ENCODE results near the gene SOX2.
"Not testable (repeated sequence)": the region's sequence is repeated elsewhere in the genome, so short reads cannot be mapped to it uniquely, and the experiment has no call there.

SOX2 gene

GRCh38 chr3:181739628-181740027 lies 27.9 kb downstream of the SOX2 start:
- Histone ChIP-seq H3K9me3 (ENCODE audit: control insufficient read depth, low read length) (no peaks in the 10 kb centered on the region), H3K36me3 (ENCODE audit: control insufficient read depth, insufficient read depth, low read length) (no peaks in the 10 kb centered on the region), H3K27ac (ENCODE audit: low read depth, low read length, severe bottlenecking) (no peak overlapping the region), H3K4me3 (ENCODE audit: extremely low read depth, insufficient read depth, low read length, poor library complexity, severe bottlenecking) (no peak overlapping the region), H3K4me1 (ENCODE audit: control insufficient read depth, insufficient read depth, low read length, poor library complexity, severe bottlenecking) (no peaks in the 10 kb centered on the region)
- WGBS, 2 experiments (ENCODE audit: insufficient coverage in 2 of 2) = 80 to 92% methylated on average over 2 of the region's 4 CpGs

- Histone ChIP-seq H3K4me3 (ENCODE audit: extremely low read depth, insufficient read depth, low read length, poor library complexity, severe bottlenecking) (no peak overlapping the region), H3K4me1 (ENCODE audit: control insufficient read depth, insufficient read depth, low read length, poor library complexity, severe bottlenecking) (no peaks in the 10 kb centered on the region), H3K36me3 (ENCODE audit: control insufficient read depth, insufficient read depth, low read length) (no peaks in the 10 kb centered on the region), H3K27ac (ENCODE audit: low read depth, low read length, severe bottlenecking) (no peak overlapping the region), H3K9me3 (ENCODE audit: control insufficient read depth, low read length) (no peaks in the 10 kb centered on the region)
- 15 to 36% methylated on average over 3 to 4 of the region's 6 CpGs for WGBS, 2 experiments (ENCODE audit: insufficient coverage in 2 of 2)
Observed at GRCh38 chr3:181741417-181741816, 29.7 kb downstream of the SOX2 start.

- WGBS, 2 experiments (ENCODE audit: insufficient coverage in 2 of 2) = 80 to 92% methylated on average over 1 to 2 of the region's 5 CpGs
- Histone ChIP-seq H3K4me3 (ENCODE audit: extremely low read depth, insufficient read depth, low read length, poor library complexity, severe bottlenecking) (no peak overlapping the region), H3K9me3 (ENCODE audit: control insufficient read depth, low read length) (no peaks in the 10 kb centered on the region), H3K27ac (ENCODE audit: low read depth, low read length, severe bottlenecking) (no peak overlapping the region), H3K36me3 (ENCODE audit: control insufficient read depth, insufficient read depth, low read length) (no peaks in the 10 kb centered on the region), H3K4me1 (ENCODE audit: control insufficient read depth, insufficient read depth, low read length, poor library complexity, severe bottlenecking) (peaks cover 9% of the 10 kb centered on the region)
Observed at GRCh38 chr3:181752202-181752671, 40.5 kb downstream of the SOX2 start.

- no peaks in the 10 kb centered on the region for H3K36me3 ChIP-seq (ENCODE audit: control insufficient read depth, insufficient read depth, low read length)
- 40% methylated on average over 2 of the region's 3 CpGs; no CpG with 5 or more reads in 1 of the 2 experiments for WGBS, 2 experiments (ENCODE audit: insufficient coverage in 2 of 2)
- no peak overlapping the region for H3K27ac ChIP-seq (ENCODE audit: low read depth, low read length, severe bottlenecking)
- H3K4me3 ChIP-seq (ENCODE audit: extremely low read depth, insufficient read depth, low read length, poor library complexity, severe bottlenecking) = no peak overlapping the region
- H3K9me3 ChIP-seq (ENCODE audit: control insufficient read depth, low read length) = no peaks in the 10 kb centered on the region
- H3K4me1 ChIP-seq (ENCODE audit: control insufficient read depth, insufficient read depth, low read length, poor library complexity, severe bottlenecking) = peaks cover 9% of the 10 kb centered on the region
Observed at GRCh38 chr3:181753391-181753790, 41.7 kb downstream of the SOX2 start.

GRCh38 chr3:181755959-181756358 lies 44.2 kb downstream of the SOX2 start:
- H3K27ac ChIP-seq (ENCODE audit: low read depth, low read length, severe bottlenecking) = no peak overlapping the region
- WGBS, 2 experiments (ENCODE audit: insufficient coverage in 2 of 2) = 0% methylated on average over 1 of the region's 3 CpGs; no CpG with 5 or more reads in 1 of the 2 experiments

GRCh38 chr3:181756645-181757297 lies 45.0 kb downstream of the SOX2 start:
- Histone ChIP-seq H3K27ac (ENCODE audit: low read depth, low read length, severe bottlenecking) (peak overlapping the region; percentile 30), H3K36me3 (ENCODE audit: control insufficient read depth, insufficient read depth, low read length) (no peaks in the 10 kb centered on the region), H3K9me3 (ENCODE audit: control insufficient read depth, low read length) (no peaks in the 10 kb centered on the region), H3K4me3 (ENCODE audit: extremely low read depth, insufficient read depth, low read length, poor library complexity, severe bottlenecking) (no peak overlapping the region), H3K4me1 (ENCODE audit: control insufficient read depth, insufficient read depth, low read length, poor library complexity, severe bottlenecking) (peaks cover 9% of the 10 kb centered on the region)
- no CpG with 5 or more reads among the region's 3 CpGs for WGBS, 2 experiments (ENCODE audit: insufficient coverage in 2 of 2)

More at GRCh38 chr3:181755959-181756358, 44.2 kb downstream of the SOX2 start:
- peaks cover 9% of the 10 kb centered on the region for H3K4me1 ChIP-seq (ENCODE audit: control insufficient read depth, insufficient read depth, low read length, poor library complexity, severe bottlenecking)
- H3K36me3 ChIP-seq (ENCODE audit: control insufficient read depth, insufficient read depth, low read length) = no peaks in the 10 kb centered on the region
- no peak overlapping the region for H3K4me3 ChIP-seq (ENCODE audit: extremely low read depth, insufficient read depth, low read length, poor library complexity, severe bottlenecking)
- no peaks in the 10 kb centered on the region for H3K9me3 ChIP-seq (ENCODE audit: control insufficient read depth, low read length)

- WGBS, 2 experiments (ENCODE audit: insufficient coverage in 2 of 2) = 18 to 60% methylated on average over 1 to 2 of the region's 3 CpGs
- H3K9me3 ChIP-seq (ENCODE audit: control insufficient read depth, low read length) = no peaks in the 10 kb centered on the region
- no peak overlapping the region for H3K27ac ChIP-seq (ENCODE audit: low read depth, low read length, severe bottlenecking)
Observed at GRCh38 chr3:181757694-181758306, 46.1 kb downstream of the SOX2 start.

GRCh38 chr3:181761906-181762305 lies 50.2 kb downstream of the SOX2 start:
- H3K9me3 ChIP-seq (ENCODE audit: control insufficient read depth, low read length) = no peaks in the 10 kb centered on the region
- H3K4me3 ChIP-seq (ENCODE audit: extremely low read depth, insufficient read depth, low read length, poor library complexity, severe bottlenecking) = no peak overlapping the region
- no peaks in the 10 kb centered on the region for H3K36me3 ChIP-seq (ENCODE audit: control insufficient read depth, insufficient read depth, low read length)
- H3K27ac ChIP-seq (ENCODE audit: low read depth, low read length, severe bottlenecking) = no peak overlapping the region
- WGBS, 2 experiments (ENCODE audit: insufficient coverage in 2 of 2) = 92 to 96% methylated on average over 5 to 6 of the region's 6 CpGs
- H3K4me1 ChIP-seq (ENCODE audit: control insufficient read depth, insufficient read depth, low read length, poor library complexity, severe bottlenecking) = peaks cover 1% of the 10 kb centered on the region

More at GRCh38 chr3:181757694-181758306, 46.1 kb downstream of the SOX2 start:
- H3K36me3 ChIP-seq (ENCODE audit: control insufficient read depth, insufficient read depth, low read length) = no peaks in the 10 kb centered on the region
- peaks cover 9% of the 10 kb centered on the region for H3K4me1 ChIP-seq (ENCODE audit: control insufficient read depth, insufficient read depth, low read length, poor library complexity, severe bottlenecking)
- H3K4me3 ChIP-seq (ENCODE audit: extremely low read depth, insufficient read depth, low read length, poor library complexity, severe bottlenecking) = no peak overlapping the region

GRCh38 chr3:181764033-181764432 lies 52.3 kb downstream of the SOX2 start:
- H3K9me3 ChIP-seq (ENCODE audit: control insufficient read depth, low read length); H3K27ac ChIP-seq (ENCODE audit: low read depth, low read length, severe bottlenecking); H3K4me3 ChIP-seq (ENCODE audit: extremely low read depth, insufficient read depth, low read length, poor library complexity, severe bottlenecking); H3K36me3 ChIP-seq (ENCODE audit: control insufficient read depth, insufficient read depth, low read length); H3K4me1 ChIP-seq (ENCODE audit: control insufficient read depth, insufficient read depth, low read length, poor library complexity, severe bottlenecking): not testable (repeated sequence)
- 90 to 97% methylated on average over 2 to 5 of the region's 5 CpGs for WGBS, 2 experiments (ENCODE audit: insufficient coverage in 2 of 2)

Data from mesodermal cell (in vitro differentiated cells).